K562 (cell line): ENCODE results near the gene MUC5B. TPM values are rescaled to one million over a fixed set of nuclear protein-coding genes. Genes with fewer than 3 reads are reported as not detected.

Experiments
- ATAC-seq: fragments of 200-7000 bp; cut with Tn5 transposase; 3 replicates; pipeline ENCODE4 v1.9.1; 2020; ENCODE audit warnings: moderate library complexity
- BruUV-seq: library from RNA; stranded (reverse); fragments of 400-500 nt; replicated peaks from 2 replicates; lab custom pipeline; 2021; lab: Mats Ljungman, UMichigan
- CTCF ChIA-PET: fragments of 300-600 bp; formaldehyde crosslinking; extraction: SDS; loops from one replicate; lab custom pipeline; 2021; ENCODE audit warnings: low intra/inter-chr PET ratio; lab: Yijun Ruan, JAX
- POLR2A ChIA-PET: fragments of 300-600, 350-650 bp; sonication (Branson Sonifier 250); formaldehyde crosslinking; extraction: SDS; loops from one replicate; lab custom pipeline; 2021; ENCODE audit warnings: antibody characterized with exemption, inconsistent platforms; lab: Yijun Ruan, JAX
- DNase-seq, 4 experiments: peaks; one replicate each; pipeline versions ENCODE4 v3.0.0 to v3.0.0-alpha.2; 2011 to 2018; ENCODE audit warnings: low spot score in 3 of 4, mixed read lengths in 3 of 4; ENCODE audit errors: extremely low read depth in 1 of 4
- FAIRE-seq: peaks from 2 replicates; lab custom pipeline; 2011; peaks lifted over from hg19 to GRCh38; lab: Jason Lieb, UNC
- H2AFZ ChIP-seq: 2 replicates; pipeline ENCODE4 v1.6.0; 2011; ENCODE audit warnings: low read depth, low read length, control low read depth, inconsistent platforms
- H3K27ac ChIP-seq: fragments of 200-600 bp; 3 replicates; pipeline ENCODE4 v1.8.0; 2011; ENCODE audit warnings: low read depth, mild to moderate bottlenecking, control low read depth, inconsistent platforms, low read length, moderate library complexity, mixed read lengths; ENCODE audit errors: extremely low read depth
- H3K27me3 ChIP-seq, 2 experiments: fragments of 300-600 bp in 1 of 2; 2 replicates in 1 of 2; 3 replicates in 1 of 2; pipeline versions ENCODE4 v1.6.0 to v1.8.0; 2011; ENCODE audit warnings: inconsistent platforms in 2 of 2, low read length in 2 of 2, mild to moderate bottlenecking in 1 of 2, mixed read lengths in 1 of 2, moderate library complexity in 1 of 2; ENCODE audit not compliant: control insufficient read depth in 2 of 2, insufficient read depth in 2 of 2
- H3K36me3 ChIP-seq: fragments of 300-600 bp; 3 replicates; pipeline ENCODE4 v1.8.0; 2011; ENCODE audit warnings: mild to moderate bottlenecking, low read length, inconsistent platforms; ENCODE audit not compliant: control insufficient read depth, insufficient read depth
- H3K4me1 ChIP-seq, 2 experiments: fragments of 200-600 bp in 1 of 2; replicated peaks in 1 of 2; 2 replicates in 1 of 2; 3 replicates in 1 of 2; pipeline versions ENCODE4 v1.5.1 to v1.8.0; 2011; ENCODE audit warnings: inconsistent platforms in 2 of 2, low read length in 2 of 2, mild to moderate bottlenecking in 1 of 2, mixed read lengths in 1 of 2, moderate library complexity in 1 of 2; ENCODE audit not compliant: control insufficient read depth in 2 of 2, insufficient read depth in 2 of 2
- H3K4me2 ChIP-seq: 2 replicates; pipeline ENCODE4 v1.6.1; 2011; ENCODE audit warnings: low read length, control low read depth, inconsistent platforms, mixed read lengths; ENCODE audit not compliant: insufficient read depth
- H3K4me3 ChIP-seq: fragments of 200-600 bp; sonication (generic), shearing (Covaris generic); 2 replicates; pipeline ENCODE4 v1.5.1; 2016; ENCODE audit warnings: control low read depth, inconsistent platforms
- H3K79me2 ChIP-seq: fragments of 200-600 bp; 3 replicates; pipeline ENCODE4 v1.8.0; 2011; ENCODE audit warnings: low read length, inconsistent platforms; ENCODE audit not compliant: control insufficient read depth, insufficient read depth
- H3K9ac ChIP-seq, 2 experiments: 2 replicates each; pipeline versions ENCODE4 v1.6.0 to v1.6.1; 2011; ENCODE audit warnings: low read depth in 2 of 2, low read length in 2 of 2, control low read depth in 1 of 2, inconsistent platforms in 1 of 2, mild to moderate bottlenecking in 1 of 2, mixed read lengths in 1 of 2; ENCODE audit not compliant: insufficient read depth in 1 of 2
- H3K9me1 ChIP-seq: one replicate; pipeline ENCODE4 v1.6.0; 2011; ENCODE audit warnings: inconsistent platforms, mild to moderate bottlenecking, low read length, moderate library complexity; ENCODE audit not compliant: control insufficient read depth, insufficient read depth
- H3K9me3 ChIP-seq: replicated peaks from 2 replicates; pipeline ENCODE4 v1.5.1; 2011; ENCODE audit warnings: low read depth, low read length, inconsistent platforms; ENCODE audit not compliant: control insufficient read depth, insufficient read depth
- H4K20me1 ChIP-seq: replicated peaks from 2 replicates; pipeline ENCODE4 v1.6.1; 2011; ENCODE audit warnings: low read length, inconsistent platforms, mixed read lengths; ENCODE audit not compliant: control insufficient read depth, insufficient read depth
- CTCF ChIP-seq, 3 experiments: IDR thresholded peaks in 2 of 3; conservative IDR thresholded peaks in 1 of 3; 2 replicates each; pipeline ENCODE4 v1.5.1; 2011 to 2012; ENCODE audit warnings: low read length in 3 of 3, mild to moderate bottlenecking in 3 of 3, control low read depth in 2 of 3, improper control_type of control experiment in 1 of 3, inconsistent platforms in 1 of 3, low read depth in 1 of 3, mixed read lengths in 1 of 3, moderate library complexity in 1 of 3; ENCODE audit not compliant: insufficient read depth in 2 of 3
- ZNF668 ChIP-seq: fragments of 250-450 bp; sonication (Bioruptor Pico); IDR thresholded peaks from 2 replicates; pipeline ENCODE4 v1.8.0; 2022; ENCODE audit warnings: mild to moderate bottlenecking, inconsistent platforms
- WGBS: fragments of 100-300 bp; shearing (Covaris generic); methylation state at CpG from one replicate; pipeline ENCODE4 v1.1.6; 2016; ENCODE audit warnings: low coverage, mixed read lengths; ENCODE audit not compliant: insufficient coverage; ENCODE audit errors: missing lambda C conversion rate; 5-methylcytosine and 5-hydroxymethylcytosine counted together
- in situ Hi-C: fragments of 300-500 bp; cut with MboI; formaldehyde crosslinking; loops from 4 replicates; pipeline ENCODE4 v1.15.0; 2018; ENCODE audit warnings: inconsistent platforms, mixed read lengths
- intact Hi-C: fragments of 100-400 bp; cut with micrococcal nuclease; formaldehyde crosslinking; loops from 2 replicates; pipeline ENCODE4 v1.14.2; 2022
- polyA plus RNA-seq, 8 experiments: library from polyadenylated mRNA; depleted of rRNA in 4 of 8; stranded (reverse) in 5 of 8; unstranded in 3 of 8; fragments of >200 nt; fragmentation: Nextera tagmentation in 2 of 8; fragmentation: Illumina TruSeq in 1 of 8; extraction: Ambion mirVana in 2 of 8; extraction: Trizol in 1 of 8; gene quantifications; 2 replicates each; pipeline versions ENCODE4 v1.2.1 to v1.2.3, GENCODE V29; 2011 to 2014; ENCODE audit warnings: inconsistent platforms in 1 of 8, missing spikeins in 1 of 8
- total RNA-seq, 7 experiments: library from RNA; depleted of rRNA in 6 of 7; stranded (reverse); fragments of >200 nt in 6 of 7; fragmentation: Illumina TruSeq in 2 of 7; extraction: Trizol in 2 of 7; gene quantifications; 2 replicates each; pipeline versions ENCODE4 v1.2.1 to v1.2.3, GENCODE V29; 2011 to 2021; ENCODE audit warnings: low replicate concordance in 1 of 7
- TF ChIP-seq, protein P1 (sequence below): sonication (generic); formaldehyde crosslinking; IDR thresholded peaks from 2 replicates; pipeline ENCODE4 v1.8.1; 2023; ENCODE audit warnings: missing genetic modification reagents, mild to moderate bottlenecking, borderline replicate concordance

MUC5B gene
- total and polyA plus RNA-seq, 9 of the 15 experiments (the other 6 are each of a cell fraction or from before 2014, with no cell fraction given): 0.04 to 0.95 TPM; not detected in 7

DNA sequence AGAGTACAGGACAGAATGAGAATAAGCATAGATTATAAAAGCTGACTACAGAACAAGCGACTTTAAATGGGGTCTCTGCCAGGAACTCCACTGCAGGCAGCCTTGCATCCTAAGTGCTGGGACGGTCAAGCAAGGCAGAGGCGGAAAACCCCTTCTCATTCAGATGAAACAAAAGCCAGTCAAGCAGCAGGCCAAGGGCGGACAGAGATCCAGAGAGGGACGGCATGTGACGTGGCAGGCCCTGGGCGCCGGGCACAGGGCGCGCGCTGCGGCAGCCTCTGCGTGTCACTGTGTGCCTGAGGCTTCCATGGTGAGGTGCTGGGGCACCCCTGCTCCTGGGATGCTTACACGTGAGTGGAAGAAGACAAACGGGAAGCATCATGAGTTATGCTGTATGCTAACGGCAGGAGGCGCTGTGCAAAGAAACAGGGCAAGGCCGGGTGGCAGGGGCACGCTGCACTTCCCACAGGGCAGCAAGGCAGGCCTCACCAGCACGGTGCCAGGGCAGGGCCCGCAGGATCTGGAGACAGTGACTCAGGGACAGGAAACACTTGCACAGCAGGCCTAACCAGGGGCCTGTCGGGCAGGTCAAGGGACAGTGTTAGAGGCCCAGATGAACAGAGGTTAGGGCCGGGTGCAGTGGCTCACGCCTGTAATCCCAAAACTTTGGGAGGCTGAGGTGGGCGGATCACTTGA, 80.4 kb downstream of the MUC5B start:
- H3K79me2 ChIP-seq: peaks cover 53% of the 10 kb centered on the region
- H3K36me3 ChIP-seq: peaks cover 19% of the 10 kb centered on the region; the same call in 1 of the 3 replicates
- BruUV-seq: no TSS peak
- intact Hi-C loops (no loop called here), in situ Hi-C loops (no loop called here)
- H3K4me2 ChIP-seq: no peak overlapping the region
- no peak overlapping the region for H3K9ac ChIP-seq
- ChIA-PET CTCF (no interaction called here), POLR2A (no interaction called here)
- peaks cover 2 to 59% of the 10 kb centered on the region in 2 experiments; a peak in 4 of 5 replicates for H3K4me1 ChIP-seq
- FAIRE-seq (no peak), ATAC-seq (no peak), DNase-seq (no peak)
- TF ChIP-seq ZNF668 (CRISPR knock-in tag): no peak
- TF ChIP-seq CTCF (IDR thresholded peaks at IDR 0.05 in 2 of 3, conservative IDR thresholded peaks at IDR 0.05 in 1 of 3; ENCODE audit: insufficient read depth in 2 of 3, low read depth in 1 of 3, low read length in 3 of 3): peak in 1 of 3 experiments; percentile 26; a peak in 1 of 6 replicates
- TF ChIP-seq, protein P1, sequence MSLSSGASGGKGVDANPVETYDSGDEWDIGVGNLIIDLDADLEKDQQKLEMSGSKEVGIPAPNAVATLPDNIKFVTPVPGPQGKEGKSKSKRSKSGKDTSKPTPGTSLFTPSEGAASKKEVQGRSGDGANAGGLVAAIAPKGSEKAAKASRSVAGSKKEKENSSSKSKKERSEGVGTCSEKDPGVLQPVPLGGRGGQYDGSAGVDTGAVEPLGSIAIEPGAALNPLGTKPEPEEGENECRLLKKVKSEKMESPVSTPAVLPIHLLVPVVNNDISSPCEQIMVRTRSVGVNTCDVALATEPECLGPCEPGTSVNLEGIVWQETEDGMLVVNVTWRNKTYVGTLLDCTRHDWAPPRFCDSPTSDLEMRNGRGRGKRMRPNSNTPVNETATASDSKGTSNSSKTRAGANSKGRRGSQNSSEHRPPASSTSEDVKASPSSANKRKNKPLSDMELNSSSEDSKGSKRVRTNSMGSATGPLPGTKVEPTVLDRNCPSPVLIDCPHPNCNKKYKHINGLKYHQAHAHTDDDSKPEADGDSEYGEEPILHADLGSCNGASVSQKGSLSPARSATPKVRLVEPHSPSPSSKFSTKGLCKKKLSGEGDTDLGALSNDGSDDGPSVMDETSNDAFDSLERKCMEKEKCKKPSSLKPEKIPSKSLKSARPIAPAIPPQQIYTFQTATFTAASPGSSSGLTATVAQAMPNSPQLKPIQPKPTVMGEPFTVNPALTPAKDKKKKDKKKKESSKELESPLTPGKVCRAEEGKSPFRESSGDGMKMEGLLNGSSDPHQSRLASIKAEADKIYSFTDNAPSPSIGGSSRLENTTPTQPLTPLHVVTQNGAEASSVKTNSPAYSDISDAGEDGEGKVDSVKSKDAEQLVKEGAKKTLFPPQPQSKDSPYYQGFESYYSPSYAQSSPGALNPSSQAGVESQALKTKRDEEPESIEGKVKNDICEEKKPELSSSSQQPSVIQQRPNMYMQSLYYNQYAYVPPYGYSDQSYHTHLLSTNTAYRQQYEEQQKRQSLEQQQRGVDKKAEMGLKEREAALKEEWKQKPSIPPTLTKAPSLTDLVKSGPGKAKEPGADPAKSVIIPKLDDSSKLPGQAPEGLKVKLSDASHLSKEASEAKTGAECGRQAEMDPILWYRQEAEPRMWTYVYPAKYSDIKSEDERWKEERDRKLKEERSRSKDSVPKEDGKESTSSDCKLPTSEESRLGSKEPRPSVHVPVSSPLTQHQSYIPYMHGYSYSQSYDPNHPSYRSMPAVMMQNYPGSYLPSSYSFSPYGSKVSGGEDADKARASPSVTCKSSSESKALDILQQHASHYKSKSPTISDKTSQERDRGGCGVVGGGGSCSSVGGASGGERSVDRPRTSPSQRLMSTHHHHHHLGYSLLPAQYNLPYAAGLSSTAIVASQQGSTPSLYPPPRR (CRISPR knock-in tag): no peak
- H3K27me3 ChIP-seq: no peaks in the 10 kb centered on the region
- peaks cover 8% of the 10 kb centered on the region for H3K9me1 ChIP-seq
- no peak overlapping the region for H2AFZ ChIP-seq
- H4K20me1 ChIP-seq: peaks cover 13% of the 10 kb centered on the region
- H3K27ac ChIP-seq: no peak overlapping the region
- 89% methylated on average over 25 of the region's 25 CpGs for WGBS
- no peaks in the 10 kb centered on the region for H3K9me3 ChIP-seq
- no peak overlapping the region for H3K4me3 ChIP-seq
